ENCODE data around the gene ZDHHC20. TPM values are rescaled to one million over a fixed set of nuclear protein-coding genes. Genes with fewer than 3 reads are reported as not detected.
A peak's percentile ranks its signal among the peaks of the same experiment; 100 is the strongest.

The ZDHHC20 gene
- total RNA-seq, 1 donor from 2014 or later = 87.5 TPM

- DNase-seq (ENCODE audit: low read depth) = no peak
These were observed 98.0 kb downstream of the ZDHHC20 start for GRCh38 chr13:21361123-21361522.

- DNase-seq (ENCODE audit: low read depth) = no peak
These were observed 98.6 kb downstream of the ZDHHC20 start for GRCh38 chr13:21360463-21360862.

- DNase-seq (ENCODE audit: low read depth) = no peak
These were observed 99.2 kb downstream of the ZDHHC20 start for GRCh38 chr13:21359855-21360254.

GRCh38 chr13:21355304-21355703 is 103.8 kb downstream of the ZDHHC20 start:
- no peak for DNase-seq (ENCODE audit: low read depth)

GRCh38 chr13:21354721-21355120 is 104.4 kb downstream of the ZDHHC20 start:
- DNase-seq (ENCODE audit: low read depth) = no peak

- DNase-seq (ENCODE audit: low read depth) = no peak
These were observed 110.5 kb downstream of the ZDHHC20 start for GRCh38 chr13:21348488-21349120.

GRCh38 chr13:21347753-21348318 is 111.3 kb downstream of the ZDHHC20 start:
- DNase-seq (ENCODE audit: low read depth) = no peak

- no peak for DNase-seq (ENCODE audit: low read depth)
These were observed 114.4 kb downstream of the ZDHHC20 start for GRCh38 chr13:21344662-21345176.

- DNase-seq (ENCODE audit: low read depth) = no peak
These were observed 115.4 kb downstream of the ZDHHC20 start for GRCh38 chr13:21343659-21344058.

GRCh38 chr13:21342699-21343442 is 116.2 kb downstream of the ZDHHC20 start:
- DNase-seq (ENCODE audit: low read depth) = no peak

- DNase-seq (ENCODE audit: low read depth) = no peak
These were observed 117.3 kb downstream of the ZDHHC20 start for GRCh38 chr13:21341637-21342422.

- DNase-seq (ENCODE audit: low read depth) = no peak
These were observed 120.3 kb downstream of the ZDHHC20 start for GRCh38 chr13:21338639-21339278.

- DNase-seq (ENCODE audit: low read depth) = no peak
These were observed 120.9 kb downstream of the ZDHHC20 start for GRCh38 chr13:21338156-21338555.

GRCh38 chr13:21336609-21337349 is 122.3 kb downstream of the ZDHHC20 start:
- DNase-seq (ENCODE audit: low read depth) = no peak

GRCh38 chr13:21333186-21333585 is 125.9 kb downstream of the ZDHHC20 start:
- no peak for DNase-seq (ENCODE audit: low read depth)

GRCh38 chr13:21330126-21330861 is 128.8 kb downstream of the ZDHHC20 start:
- no peak for DNase-seq (ENCODE audit: low read depth)

- DNase-seq (ENCODE audit: low read depth) = no peak
These were observed 130.1 kb downstream of the ZDHHC20 start for GRCh38 chr13:21328836-21329477.

GRCh38 chr13:21328201-21328600 is 130.9 kb downstream of the ZDHHC20 start:
- DNase-seq (ENCODE audit: low read depth) = no peak

- peak; percentile 46 for DNase-seq (ENCODE audit: low read depth)
These were observed 132.7 kb downstream of the ZDHHC20 start for GRCh38 chr13:21326155-21327031.
